ENCODE data around the gene SDK1. TPM values are rescaled to one million over a fixed set of nuclear protein-coding genes. Genes with fewer than 3 reads are reported as not detected.
"Not testable (repeated sequence)": the region's sequence is repeated elsewhere in the genome, so short reads cannot be mapped to it uniquely, and the experiment has no call there.

The SDK1 gene
- total RNA-seq, 2 donors from 2014 or later, result 1.3 to 2.6 TPM

DNA sequence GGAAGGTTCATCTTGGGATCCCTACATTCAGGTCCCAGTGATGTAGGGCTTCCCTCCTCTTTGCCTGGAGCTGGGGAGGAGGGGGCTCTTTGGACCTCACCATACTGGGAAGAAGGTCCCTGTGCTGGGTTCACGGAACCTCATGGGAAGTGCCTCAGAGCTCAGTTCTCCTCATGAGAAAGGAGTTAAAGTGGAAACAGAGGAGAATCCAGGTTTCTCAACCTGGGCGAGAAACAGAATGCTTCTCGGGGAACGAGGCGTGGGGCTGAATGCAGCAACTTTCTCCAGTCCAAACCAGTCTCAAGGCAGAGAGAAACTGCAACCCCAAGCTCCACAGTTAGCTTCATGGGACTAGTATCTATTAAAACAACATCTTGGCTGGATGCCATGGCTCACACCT is 998.4 kb downstream of the SDK1 start:
- no peaks in the 10 kb centered on the region for H3K27me3 ChIP-seq

DNA sequence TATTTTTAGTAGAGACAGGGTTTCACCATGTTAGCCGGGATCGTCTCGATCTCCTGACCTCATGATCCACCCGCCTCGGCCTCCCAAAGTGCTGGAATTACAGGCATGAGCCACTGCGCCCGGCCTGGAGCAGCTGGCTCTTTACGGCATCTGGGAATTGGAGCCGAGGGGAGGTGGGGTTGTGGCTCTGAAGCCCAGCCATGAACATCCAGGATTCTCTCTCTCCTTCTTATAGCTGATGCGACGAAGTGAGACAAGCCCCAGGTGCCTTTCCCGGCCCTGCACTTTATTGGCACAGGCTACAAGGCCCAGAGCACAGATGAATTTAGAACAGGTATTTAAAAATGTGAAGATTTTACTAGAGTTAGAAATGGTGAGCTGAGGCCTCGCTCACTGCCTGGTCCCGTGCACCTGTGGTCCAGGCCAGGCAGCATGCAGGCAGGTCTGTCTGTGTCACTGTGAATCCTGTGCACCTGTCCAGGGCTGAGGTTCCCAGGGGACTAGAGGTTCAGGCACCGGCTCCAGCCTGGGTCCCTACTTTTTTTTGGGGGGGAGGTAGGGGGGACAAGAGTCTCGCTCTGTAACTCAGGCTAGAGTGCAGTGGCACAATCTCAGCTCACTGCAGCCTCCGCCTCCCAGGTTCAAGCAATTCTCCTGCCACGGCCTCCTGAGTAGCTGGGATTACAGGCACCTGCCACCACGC is 1001.3 kb downstream of the SDK1 start:
- no peaks in the 10 kb centered on the region for H3K36me3 ChIP-seq
- DNase-seq, result no peak
- H3K4me3 ChIP-seq, result no peak overlapping the region
- H3K27ac ChIP-seq, result no peak overlapping the region
- no peaks in the 10 kb centered on the region for H3K27me3 ChIP-seq
- no peak overlapping the region for H3K9ac ChIP-seq (ENCODE audit: low read depth in 2 of 2, low read length in 2 of 2)
- TF ChIP-seq, protein P1, sequence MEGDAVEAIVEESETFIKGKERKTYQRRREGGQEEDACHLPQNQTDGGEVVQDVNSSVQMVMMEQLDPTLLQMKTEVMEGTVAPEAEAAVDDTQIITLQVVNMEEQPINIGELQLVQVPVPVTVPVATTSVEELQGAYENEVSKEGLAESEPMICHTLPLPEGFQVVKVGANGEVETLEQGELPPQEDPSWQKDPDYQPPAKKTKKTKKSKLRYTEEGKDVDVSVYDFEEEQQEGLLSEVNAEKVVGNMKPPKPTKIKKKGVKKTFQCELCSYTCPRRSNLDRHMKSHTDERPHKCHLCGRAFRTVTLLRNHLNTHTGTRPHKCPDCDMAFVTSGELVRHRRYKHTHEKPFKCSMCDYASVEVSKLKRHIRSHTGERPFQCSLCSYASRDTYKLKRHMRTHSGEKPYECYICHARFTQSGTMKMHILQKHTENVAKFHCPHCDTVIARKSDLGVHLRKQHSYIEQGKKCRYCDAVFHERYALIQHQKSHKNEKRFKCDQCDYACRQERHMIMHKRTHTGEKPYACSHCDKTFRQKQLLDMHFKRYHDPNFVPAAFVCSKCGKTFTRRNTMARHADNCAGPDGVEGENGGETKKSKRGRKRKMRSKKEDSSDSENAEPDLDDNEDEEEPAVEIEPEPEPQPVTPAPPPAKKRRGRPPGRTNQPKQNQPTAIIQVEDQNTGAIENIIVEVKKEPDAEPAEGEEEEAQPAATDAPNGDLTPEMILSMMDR (IDR thresholded peaks at IDR 0.05), result no peak
- H3K4me1 ChIP-seq, result no peaks in the 10 kb centered on the region
- intact Hi-C loops (cut with DNase I), result no loop called here
- no peaks in the 10 kb centered on the region for H3K9me3 ChIP-seq

More for the DNA sequence above, 998.4 kb downstream of the SDK1 start:
- DNase-seq, result no peak
- H3K4me1 ChIP-seq, result no peaks in the 10 kb centered on the region
- TF ChIP-seq, protein P1 (IDR thresholded peaks at IDR 0.05), result no peak
- H3K4me3 ChIP-seq, result no peak overlapping the region
- no peaks in the 10 kb centered on the region for H3K36me3 ChIP-seq
- H3K9ac ChIP-seq (ENCODE audit: low read depth in 2 of 2, low read length in 2 of 2), result no peak overlapping the region
- no peak overlapping the region for H3K27ac ChIP-seq
- H3K9me3 ChIP-seq, result no peaks in the 10 kb centered on the region
- intact Hi-C loops (cut with DNase I), result no loop called here

DNA sequence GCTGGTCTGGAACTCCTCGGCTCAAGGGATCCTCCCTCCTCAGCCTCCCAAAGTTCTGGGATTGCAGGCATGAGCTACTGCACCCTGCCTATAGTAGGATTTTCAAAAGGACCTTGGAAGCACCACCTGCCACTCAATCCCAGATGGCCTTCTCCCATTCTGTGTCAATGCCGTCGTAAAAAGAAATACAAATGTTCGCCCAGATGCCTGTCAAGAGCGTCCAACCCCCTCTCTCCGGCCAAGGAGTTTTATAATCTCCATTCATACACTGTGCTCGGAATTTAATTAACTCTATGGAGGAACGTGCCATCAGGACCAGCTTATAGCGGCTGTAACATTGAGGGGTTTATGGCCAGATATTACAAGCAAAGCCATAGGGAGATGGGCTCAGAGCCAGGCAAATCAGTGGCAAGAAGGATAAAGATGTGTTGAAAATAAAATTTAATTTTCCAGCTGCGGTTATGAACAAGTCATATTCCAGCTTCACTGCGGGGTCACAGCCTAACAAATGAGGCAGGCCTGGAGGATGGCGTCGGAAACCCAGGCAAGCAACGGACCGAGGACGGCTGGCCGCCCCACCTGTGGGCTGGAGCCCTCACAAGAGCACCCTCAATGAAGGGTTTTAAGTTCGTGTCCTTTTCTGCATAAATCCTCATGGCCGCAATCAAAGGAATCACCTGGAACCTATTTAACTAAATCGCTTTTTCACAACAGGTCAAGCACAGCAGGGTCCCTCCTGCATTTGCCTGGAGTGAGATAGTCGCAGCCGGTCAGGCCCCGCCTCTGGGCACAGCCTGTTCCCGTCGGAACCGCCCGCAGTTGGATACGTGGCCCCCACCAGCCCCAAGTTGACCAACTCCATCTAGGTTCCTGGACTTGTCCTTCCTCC is 1006.5 kb downstream of the SDK1 start:
- Histone ChIP-seq H3K27me3 (no peaks in the 10 kb centered on the region), H3K36me3 (no peaks in the 10 kb centered on the region), H3K4me3 (no peak overlapping the region), H3K27ac (no peak overlapping the region), H3K9me3 (no peaks in the 10 kb centered on the region), H3K9ac (ENCODE audit: low read depth in 2 of 2, low read length in 2 of 2) (no peak overlapping the region), H3K4me1 (no peaks in the 10 kb centered on the region)
- intact Hi-C loops (cut with DNase I), result no loop called here
- TF ChIP-seq, protein P1 (IDR thresholded peaks at IDR 0.05), result no peak
- no peak for DNase-seq

DNA sequence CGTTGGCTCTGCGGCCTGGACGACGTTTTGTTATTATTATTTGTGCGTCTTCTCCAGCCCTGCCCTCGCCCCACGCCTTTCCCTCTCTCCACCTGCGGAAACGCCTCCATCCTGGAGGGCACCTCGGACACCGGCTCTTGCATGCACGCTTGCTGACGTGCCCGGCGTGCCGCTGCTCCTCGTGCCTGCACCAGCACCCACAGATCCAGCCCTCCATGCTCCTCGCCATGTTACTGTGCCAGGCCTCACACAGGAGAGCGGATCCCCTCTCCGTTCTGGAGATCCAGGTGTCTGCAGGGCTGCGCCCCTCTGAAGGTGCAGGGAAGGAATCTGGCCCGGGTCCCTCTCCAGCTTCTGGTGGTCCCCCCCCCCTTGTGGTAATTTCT is 1007.1 kb downstream of the SDK1 start:
- intact Hi-C loops (cut with DNase I), result no loop called here
- TF ChIP-seq, protein P1 (IDR thresholded peaks at IDR 0.05), result no peak
- Histone ChIP-seq H3K27ac (no peak overlapping the region), H3K9ac (ENCODE audit: low read depth in 2 of 2, low read length in 2 of 2) (no peak overlapping the region), H3K4me1 (no peaks in the 10 kb centered on the region), H3K36me3 (no peaks in the 10 kb centered on the region), H3K27me3 (no peaks in the 10 kb centered on the region), H3K4me3 (no peak overlapping the region), H3K9me3 (no peaks in the 10 kb centered on the region)
- DNase-seq, result no peak

DNA sequence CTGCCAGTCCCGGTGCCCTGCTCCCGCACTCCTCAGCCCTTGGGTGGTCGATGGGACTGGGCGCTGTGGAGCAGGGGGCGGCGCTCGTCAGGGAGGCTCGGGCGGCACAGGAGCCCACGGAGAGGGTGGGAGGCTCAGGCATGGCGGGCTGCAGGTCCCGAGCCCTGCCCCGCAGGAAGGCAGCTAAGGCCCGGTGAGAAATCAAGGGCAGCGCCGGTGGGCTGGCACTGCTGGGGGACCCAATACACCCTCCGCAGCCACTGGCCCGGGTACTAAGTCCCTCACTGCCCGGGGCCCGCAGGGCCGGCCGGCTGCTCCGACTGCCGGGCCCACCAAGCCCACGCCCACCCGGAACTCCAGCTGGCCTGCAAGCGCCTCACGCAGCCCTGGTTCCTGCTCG is 1012.9 kb downstream of the SDK1 start:
- H3K4me3 ChIP-seq; H3K27me3 ChIP-seq; H3K9me3 ChIP-seq; H3K9ac ChIP-seq (ENCODE audit: low read depth in 2 of 2, low read length in 2 of 2); H3K27ac ChIP-seq; DNase-seq; intact Hi-C loops (cut with DNase I); H3K4me1 ChIP-seq; H3K36me3 ChIP-seq: not testable (repeated sequence)

DNA sequence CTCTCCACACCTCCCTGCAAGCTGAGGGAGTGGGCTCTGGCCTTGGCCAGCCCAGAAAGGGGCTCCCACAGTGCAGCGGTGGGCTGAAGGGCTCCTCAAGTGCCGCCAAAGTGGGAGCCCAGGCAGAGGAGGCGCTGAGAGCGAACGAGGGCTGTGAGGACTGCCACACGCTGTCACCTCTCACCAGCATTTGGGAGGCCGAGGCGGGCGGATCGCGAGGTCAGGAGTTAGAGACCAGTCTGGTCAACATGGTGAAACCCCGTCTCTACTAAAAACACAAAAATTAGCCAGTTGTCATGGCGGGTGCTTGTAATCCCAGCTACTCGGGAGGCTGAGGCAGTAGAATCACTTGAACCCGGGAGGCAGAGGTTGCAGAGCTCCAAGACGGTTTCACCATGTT is 1013.3 kb downstream of the SDK1 start:
- H3K36me3 ChIP-seq; H3K9me3 ChIP-seq; H3K27me3 ChIP-seq; H3K4me1 ChIP-seq; H3K27ac ChIP-seq; intact Hi-C loops (cut with DNase I); H3K4me3 ChIP-seq; H3K9ac ChIP-seq (ENCODE audit: low read depth in 2 of 2, low read length in 2 of 2); DNase-seq: not testable (repeated sequence)

Data from colonic mucosa (tissue), 4 donors.